Vagina (tissue), 2 donors: ENCODE results near the gene C9orf153. TPM values are rescaled to one million over a fixed set of nuclear protein-coding genes. Genes with fewer than 3 reads are reported as not detected.

Experiments
- DNase-seq, 2 donors: peaks; one replicate each; pipeline ENCODE4 v3.0.0-alpha.2; 2017; ENCODE audit errors: extremely low spot score in 2 of 2
- H3K27ac ChIP-seq: fragments of 200-600 bp; sonication (generic); one replicate; pipeline ENCODE4 v1.5.1; 2019
- H3K27me3 ChIP-seq: fragments of 200-600 bp; sonication (generic); one replicate; pipeline ENCODE4 v1.5.1; 2019
- H3K36me3 ChIP-seq, 2 donors: fragments of 200-600 bp; sonication (generic); one replicate each; pipeline ENCODE4 v1.5.1; 2017 to 2019
- H3K4me1 ChIP-seq: fragments of 200-600 bp; sonication (generic); one replicate; pipeline ENCODE4 v1.5.1; 2019
- H3K4me3 ChIP-seq, 2 donors: fragments of 200-600 bp; sonication (generic); 1 replicate in 1 of 2; 2 replicates in 1 of 2; pipeline ENCODE4 v1.5.1; 2016 to 2019
- H3K9me3 ChIP-seq: fragments of 200-600 bp; sonication (generic); one replicate; pipeline ENCODE4 v1.5.1; 2019
- POLR2A ChIP-seq, 2 donors: fragments of 450-650 bp; IDR thresholded peaks; one replicate each; pipeline ENCODE4 v1.6.1; 2017; ENCODE audit warnings: antibody characterized with exemption in 2 of 2, mild to moderate bottlenecking in 2 of 2, moderate library complexity in 2 of 2
- POLR2AphosphoS5 ChIP-seq, 2 donors: sonication (generic); formaldehyde crosslinking; IDR thresholded peaks; one replicate each; pipeline ENCODE4 v1.9.0; 2017; ENCODE audit warnings: antibody characterized with exemption in 2 of 2, mild to moderate bottlenecking in 2 of 2, low read depth in 1 of 2; ENCODE audit not compliant: insufficient read depth in 1 of 2
- intact Hi-C: fragments of 100-400 bp; cut with DNase I; formaldehyde crosslinking; loops from one replicate; pipeline ENCODE4 v1.15.1; 2023
- total RNA-seq: library from RNA; depleted of rRNA; stranded (reverse); fragments of >200 nt; gene quantifications from one replicate; pipeline ENCODE4 v1.2.3, GENCODE V29; 2016
- TF ChIP-seq, protein P1 (sequence below), 3 experiments: fragments of 450-650 bp in 2 of 3; fragments of 200-600 bp in 1 of 3; sonication (generic) in 1 of 3; IDR thresholded peaks; one replicate each; pipeline ENCODE4 v1.5.1; 2017 to 2019; ENCODE audit warnings: antibody characterized with exemption in 3 of 3, mild to moderate bottlenecking in 2 of 3, moderate library complexity in 2 of 3

C9orf153 gene
- total RNA-seq, 1 donor from 2014 or later, result not detected

DNA sequence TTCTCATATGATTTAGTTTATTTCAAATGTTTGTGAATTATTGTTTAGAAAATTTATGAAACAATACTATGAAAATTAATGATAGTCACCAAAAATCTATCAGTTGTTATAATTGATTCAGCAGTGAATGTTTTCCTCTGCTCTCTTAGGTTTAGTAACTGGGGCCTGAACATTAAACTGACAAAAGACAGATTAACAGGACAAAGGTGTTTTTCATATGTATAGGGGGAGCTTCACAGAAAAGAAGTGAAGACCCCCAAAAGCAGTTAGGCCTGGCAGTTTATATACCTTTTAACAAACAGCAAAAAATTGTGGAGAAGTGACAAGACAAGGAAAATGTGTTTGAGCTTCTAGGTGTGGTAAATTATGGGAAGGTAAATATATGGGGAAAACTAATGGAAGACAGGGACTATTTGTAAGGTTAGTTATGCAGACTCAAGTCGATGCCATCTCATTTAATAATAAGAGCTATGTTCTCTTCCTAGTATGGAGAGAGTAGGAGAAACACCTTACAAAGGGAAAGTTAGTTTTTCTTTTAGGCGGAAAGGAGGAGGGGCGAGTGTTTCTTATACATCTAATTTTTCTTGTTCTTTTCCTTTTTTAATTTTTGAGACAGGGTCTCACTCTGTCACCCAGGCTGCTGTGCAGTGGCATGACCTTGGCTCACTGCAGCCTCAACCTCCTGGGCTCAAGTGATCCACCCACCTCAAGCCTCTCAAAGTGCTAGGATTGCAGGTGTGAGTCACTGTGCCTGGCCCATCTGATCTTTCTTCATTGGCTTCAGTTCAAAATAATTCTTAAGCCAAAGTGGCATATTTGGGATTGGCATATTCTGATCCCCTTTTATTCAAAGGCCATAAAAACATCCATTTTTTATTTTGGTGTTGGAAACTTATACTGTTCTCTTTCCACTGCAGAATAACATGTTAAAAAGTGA is 77.8 kb downstream of the C9orf153 start:
- Histone ChIP-seq H3K36me3 (no peaks in the 10 kb centered on the region), H3K27ac (no peak overlapping the region), H3K4me3 (no peak overlapping the region), H3K4me1 (no peaks in the 10 kb centered on the region), H3K9me3 (no peaks in the 10 kb centered on the region), H3K27me3 (no peaks in the 10 kb centered on the region)
- no peak for DNase-seq
- intact Hi-C loops, result no loop called here
- TF ChIP-seq POLR2A (IDR thresholded peaks at IDR 0.05) (no peak), POLR2AphosphoS5 (IDR thresholded peaks at IDR 0.05; ENCODE audit: insufficient read depth in 1 of 2, low read depth in 1 of 2) (no peak)
- TF ChIP-seq, protein P1, sequence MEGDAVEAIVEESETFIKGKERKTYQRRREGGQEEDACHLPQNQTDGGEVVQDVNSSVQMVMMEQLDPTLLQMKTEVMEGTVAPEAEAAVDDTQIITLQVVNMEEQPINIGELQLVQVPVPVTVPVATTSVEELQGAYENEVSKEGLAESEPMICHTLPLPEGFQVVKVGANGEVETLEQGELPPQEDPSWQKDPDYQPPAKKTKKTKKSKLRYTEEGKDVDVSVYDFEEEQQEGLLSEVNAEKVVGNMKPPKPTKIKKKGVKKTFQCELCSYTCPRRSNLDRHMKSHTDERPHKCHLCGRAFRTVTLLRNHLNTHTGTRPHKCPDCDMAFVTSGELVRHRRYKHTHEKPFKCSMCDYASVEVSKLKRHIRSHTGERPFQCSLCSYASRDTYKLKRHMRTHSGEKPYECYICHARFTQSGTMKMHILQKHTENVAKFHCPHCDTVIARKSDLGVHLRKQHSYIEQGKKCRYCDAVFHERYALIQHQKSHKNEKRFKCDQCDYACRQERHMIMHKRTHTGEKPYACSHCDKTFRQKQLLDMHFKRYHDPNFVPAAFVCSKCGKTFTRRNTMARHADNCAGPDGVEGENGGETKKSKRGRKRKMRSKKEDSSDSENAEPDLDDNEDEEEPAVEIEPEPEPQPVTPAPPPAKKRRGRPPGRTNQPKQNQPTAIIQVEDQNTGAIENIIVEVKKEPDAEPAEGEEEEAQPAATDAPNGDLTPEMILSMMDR (IDR thresholded peaks at IDR 0.05), result no peak

DNA sequence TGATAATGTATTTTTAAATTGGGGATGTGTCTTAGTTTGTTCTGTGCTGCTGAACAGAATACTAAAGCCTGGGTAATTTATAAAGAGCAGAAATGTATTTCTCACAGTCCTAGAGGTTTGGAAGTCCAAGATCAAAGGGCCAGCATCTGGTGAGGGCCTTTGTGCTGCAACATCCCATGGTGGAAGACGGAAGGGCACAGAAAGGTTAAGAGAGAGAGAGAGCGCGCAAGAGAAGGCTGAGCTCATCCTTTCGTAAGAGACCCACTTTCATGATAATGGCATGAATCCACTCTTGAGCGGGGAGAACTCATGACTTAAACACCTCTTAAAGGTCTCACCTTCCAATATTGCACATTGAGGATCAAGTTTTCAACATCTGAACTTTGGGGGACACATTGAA is 81.0 kb downstream of the C9orf153 start:
- H3K9me3 ChIP-seq, result no peaks in the 10 kb centered on the region
- no peak for DNase-seq
- no peak overlapping the region for H3K4me3 ChIP-seq
- H3K27me3 ChIP-seq, result no peaks in the 10 kb centered on the region
- intact Hi-C loops, result no loop called here
- H3K36me3 ChIP-seq, result no peaks in the 10 kb centered on the region
- no peak for TF ChIP-seq POLR2AphosphoS5 (IDR thresholded peaks at IDR 0.05; ENCODE audit: insufficient read depth in 1 of 2, low read depth in 1 of 2)
- TF ChIP-seq, protein P1 (IDR thresholded peaks at IDR 0.05), result no peak
- H3K27ac ChIP-seq, result no peak overlapping the region
- H3K4me1 ChIP-seq, result no peaks in the 10 kb centered on the region

DNA sequence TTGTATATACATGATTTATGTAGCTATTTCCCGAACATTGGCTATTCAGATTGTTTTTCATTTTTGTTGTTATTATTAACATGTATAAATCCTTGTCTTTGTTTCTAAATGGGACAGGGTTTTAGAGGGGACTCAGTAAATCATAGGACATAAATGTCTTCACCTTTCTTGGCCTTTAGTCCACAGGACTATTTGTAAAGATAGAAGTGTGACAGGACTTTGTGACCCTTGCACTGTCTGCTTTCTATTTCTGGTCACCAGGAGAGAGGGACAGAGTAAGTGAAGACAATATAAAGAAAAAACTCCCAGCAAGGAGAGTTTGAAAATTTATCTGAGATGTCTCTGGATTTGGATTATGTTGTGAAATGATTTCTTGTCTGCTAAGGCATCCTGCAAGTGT is 81.5 kb downstream of the C9orf153 start:
- H3K27me3 ChIP-seq, result no peaks in the 10 kb centered on the region
- no peak overlapping the region for H3K4me3 ChIP-seq
- H3K4me1 ChIP-seq, result no peaks in the 10 kb centered on the region
- no peak for DNase-seq
- intact Hi-C loops, result no loop called here
- no peaks in the 10 kb centered on the region for H3K9me3 ChIP-seq
- no peaks in the 10 kb centered on the region for H3K36me3 ChIP-seq
- H3K27ac ChIP-seq, result no peak overlapping the region
- TF ChIP-seq, protein P1 (IDR thresholded peaks at IDR 0.05), result no peak
- TF ChIP-seq POLR2A (IDR thresholded peaks at IDR 0.05) (no peak), POLR2AphosphoS5 (IDR thresholded peaks at IDR 0.05; ENCODE audit: insufficient read depth in 1 of 2, low read depth in 1 of 2) (no peak)

DNA sequence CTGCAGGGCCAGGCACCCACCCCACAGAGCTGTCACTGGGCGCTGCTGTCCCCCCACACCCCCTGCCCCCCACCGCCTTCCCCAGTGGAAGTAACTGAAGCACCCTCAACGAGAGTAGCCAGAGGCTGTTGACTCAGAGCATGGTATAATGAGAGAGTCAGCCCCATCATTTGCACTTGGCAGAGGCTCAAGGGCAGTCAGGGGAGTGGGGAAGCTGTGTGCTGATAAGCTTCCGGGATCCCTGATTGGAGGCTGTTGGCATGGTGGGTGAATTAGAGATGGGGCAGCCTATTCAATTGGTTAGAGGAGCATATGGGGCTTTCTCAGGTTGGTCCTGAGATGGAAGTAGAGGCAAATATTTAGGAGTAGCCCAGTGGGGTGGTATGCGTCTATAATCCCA is 83.0 kb downstream of the C9orf153 start:
- no peak overlapping the region for H3K4me3 ChIP-seq
- no peaks in the 10 kb centered on the region for H3K36me3 ChIP-seq
- intact Hi-C loops, result no loop called here
- H3K4me1 ChIP-seq, result no peaks in the 10 kb centered on the region
- H3K27me3 ChIP-seq, result no peaks in the 10 kb centered on the region
- TF ChIP-seq POLR2AphosphoS5 (IDR thresholded peaks at IDR 0.05; ENCODE audit: insufficient read depth in 1 of 2, low read depth in 1 of 2), result no peak
- TF ChIP-seq, protein P1 (IDR thresholded peaks at IDR 0.05), result no peak
- TF ChIP-seq POLR2A (IDR thresholded peaks at IDR 0.05), result no peak
- H3K27ac ChIP-seq, result no peak overlapping the region
- no peaks in the 10 kb centered on the region for H3K9me3 ChIP-seq
- DNase-seq, result no peak
